ENCODE measurements around the gene FBXO45.

The FBXO45 gene

DNA sequence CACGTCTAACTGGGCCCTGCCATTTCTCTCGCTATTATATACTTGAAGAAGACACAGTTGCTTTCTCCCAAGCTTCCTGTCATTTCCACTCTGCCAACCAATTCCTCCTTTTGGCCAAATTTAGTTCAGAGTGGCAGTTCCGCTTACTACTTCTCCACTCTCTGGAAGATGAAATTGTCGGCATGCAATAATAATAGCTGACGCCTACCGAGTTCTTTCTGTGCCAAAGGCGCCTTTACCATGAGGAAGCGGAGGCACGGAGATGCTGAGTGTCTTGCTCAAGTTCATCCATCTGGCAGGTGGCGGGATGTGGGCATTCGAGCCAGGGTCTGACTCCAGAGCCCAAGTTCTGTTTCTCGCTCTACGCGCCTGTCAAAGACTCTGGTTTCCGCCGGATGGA is 56.4 kb downstream of the FBXO45 start:
- H3K27ac ChIP-seq (ENCODE audit: insufficient read depth, low read depth, low read length, poor library complexity, severe bottlenecking), result no peak overlapping the region
- no peaks in the 10 kb centered on the region for H3K9me3 ChIP-seq (ENCODE audit: control insufficient read depth, low read length)
- H3K36me3 ChIP-seq (ENCODE audit: control insufficient read depth, insufficient read depth, low read length), result no peaks in the 10 kb centered on the region
- H3K4me3 ChIP-seq (ENCODE audit: insufficient read depth, low read depth, low read length), result no peak overlapping the region
- H3K27me3 ChIP-seq (ENCODE audit: control insufficient read depth, insufficient read depth, low read length, poor library complexity, severe bottlenecking), result no peaks in the 10 kb centered on the region
- WGBS, 2 experiments, result 96 to 98% methylated on average over 16 of the region's 16 CpGs
- peaks cover 20% of the 10 kb centered on the region for H3K4me1 ChIP-seq (ENCODE audit: control insufficient read depth, insufficient read depth, low read length)

DNA sequence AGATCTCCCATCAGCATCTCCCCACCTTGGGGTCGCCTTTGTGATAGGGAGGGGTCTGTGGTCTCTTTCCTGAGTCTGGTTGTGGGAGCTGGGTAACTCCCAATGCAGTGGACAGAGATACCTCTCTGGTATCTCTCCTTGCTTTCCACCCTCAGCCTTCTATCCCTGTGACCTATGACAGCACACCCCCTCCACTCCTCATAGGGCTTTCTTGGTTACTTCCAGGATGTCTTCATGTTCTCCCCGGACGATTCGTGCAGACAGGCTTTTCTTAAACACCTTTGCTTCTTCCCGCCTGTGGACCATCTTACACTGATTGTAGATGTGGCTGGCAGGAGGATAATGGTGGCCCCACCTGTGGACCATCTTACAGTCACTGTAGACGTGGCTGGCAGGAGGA is 56.9 kb downstream of the FBXO45 start:
- H3K9me3 ChIP-seq (ENCODE audit: control insufficient read depth, low read length), result no peaks in the 10 kb centered on the region
- H3K4me1 ChIP-seq (ENCODE audit: control insufficient read depth, insufficient read depth, low read length), result peaks cover 16% of the 10 kb centered on the region
- no peaks in the 10 kb centered on the region for H3K36me3 ChIP-seq (ENCODE audit: control insufficient read depth, insufficient read depth, low read length)
- no peak overlapping the region for H3K27ac ChIP-seq (ENCODE audit: insufficient read depth, low read depth, low read length, poor library complexity, severe bottlenecking)
- H3K27me3 ChIP-seq (ENCODE audit: control insufficient read depth, insufficient read depth, low read length, poor library complexity, severe bottlenecking), result no peaks in the 10 kb centered on the region
- WGBS, 2 experiments, result 96 to 97% methylated on average over 6 of the region's 6 CpGs
- no peak overlapping the region for H3K4me3 ChIP-seq (ENCODE audit: insufficient read depth, low read depth, low read length)

DNA sequence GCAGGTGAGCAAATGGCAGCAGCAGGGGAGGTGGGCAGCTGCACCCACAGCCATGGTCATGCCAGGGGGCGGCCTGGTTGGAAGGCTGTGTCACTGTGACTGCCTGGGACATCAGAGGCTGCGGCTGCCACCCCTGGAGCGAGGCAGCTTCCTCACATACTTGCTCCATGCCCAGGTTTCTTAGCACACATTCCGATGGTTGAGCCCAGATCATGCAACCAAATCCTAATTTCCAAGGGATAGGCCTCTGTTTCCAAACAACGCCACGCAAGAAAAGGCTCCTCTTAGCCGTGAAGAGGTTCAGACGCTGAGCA is 59.4 kb downstream of the FBXO45 start:
- WGBS, 2 experiments, result 89 to 93% methylated on average over 8 of the region's 8 CpGs
- H3K4me3 ChIP-seq (ENCODE audit: insufficient read depth, low read depth, low read length), result no peak overlapping the region

DNA sequence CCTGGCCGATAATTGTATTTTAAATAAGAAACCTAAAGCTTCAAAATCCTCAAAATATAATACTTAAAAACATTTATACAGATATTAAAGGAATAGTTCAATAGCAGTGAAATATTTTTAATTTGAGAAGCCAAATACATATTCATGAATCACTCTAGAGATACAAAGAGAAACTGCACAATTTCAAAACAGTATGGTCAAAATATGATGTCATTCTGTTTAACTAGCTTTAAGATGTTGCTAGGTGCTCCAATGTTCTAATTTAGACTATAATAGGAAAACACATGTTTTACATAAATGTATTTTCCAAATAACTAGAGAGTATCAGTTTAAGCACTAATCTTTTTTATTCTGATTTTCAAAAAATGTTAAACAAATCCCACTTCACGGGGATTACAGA is 60.8 kb downstream of the FBXO45 start:
- Histone ChIP-seq H3K9me3 (ENCODE audit: control insufficient read depth, low read length) (no peaks in the 10 kb centered on the region), H3K4me1 (ENCODE audit: control insufficient read depth, insufficient read depth, low read length) (peaks cover 20% of the 10 kb centered on the region), H3K27me3 (ENCODE audit: control insufficient read depth, insufficient read depth, low read length, poor library complexity, severe bottlenecking) (no peaks in the 10 kb centered on the region), H3K36me3 (ENCODE audit: control insufficient read depth, insufficient read depth, low read length) (no peaks in the 10 kb centered on the region), H3K27ac (ENCODE audit: insufficient read depth, low read depth, low read length, poor library complexity, severe bottlenecking) (no peak overlapping the region), H3K4me3 (ENCODE audit: insufficient read depth, low read depth, low read length) (no peak overlapping the region)
- 84 to 99% methylated on average over 1 to 2 of the region's 2 CpGs for WGBS, 2 experiments

More for the DNA sequence above, 59.4 kb downstream of the FBXO45 start:
- peak overlapping the region; percentile 16 for H3K27ac ChIP-seq (ENCODE audit: insufficient read depth, low read depth, low read length, poor library complexity, severe bottlenecking)
- no peaks in the 10 kb centered on the region for H3K27me3 ChIP-seq (ENCODE audit: control insufficient read depth, insufficient read depth, low read length, poor library complexity, severe bottlenecking)
- H3K36me3 ChIP-seq (ENCODE audit: control insufficient read depth, insufficient read depth, low read length), result no peaks in the 10 kb centered on the region
- H3K4me1 ChIP-seq (ENCODE audit: control insufficient read depth, insufficient read depth, low read length), result peaks cover 20% of the 10 kb centered on the region
- H3K9me3 ChIP-seq (ENCODE audit: control insufficient read depth, low read length), result no peaks in the 10 kb centered on the region

DNA sequence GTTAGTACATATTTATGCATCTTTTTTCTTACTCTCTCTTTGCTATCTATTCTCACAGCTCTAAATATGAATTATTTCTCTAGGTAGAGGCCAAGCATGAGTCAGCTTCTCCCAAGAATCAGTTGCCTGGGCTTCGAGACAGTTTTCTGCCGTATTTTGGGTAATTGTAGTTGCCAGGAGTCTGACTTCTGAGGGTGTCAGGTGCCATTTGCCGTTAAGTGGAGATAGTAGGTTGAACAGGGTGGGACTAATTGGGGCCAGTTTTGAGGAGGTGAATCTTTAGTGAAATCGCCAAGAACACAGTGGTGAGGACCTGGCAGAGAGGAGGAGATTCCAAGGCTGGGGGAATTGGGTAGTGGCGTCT is 63.2 kb downstream of the FBXO45 start:
- H3K27ac ChIP-seq (ENCODE audit: insufficient read depth, low read depth, low read length, poor library complexity, severe bottlenecking), result peak overlapping the region; percentile 98
- WGBS, 2 experiments, result 52 to 55% methylated on average over 5 of the region's 5 CpGs
- no peaks in the 10 kb centered on the region for H3K36me3 ChIP-seq (ENCODE audit: control insufficient read depth, insufficient read depth, low read length)
- H3K4me3 ChIP-seq (ENCODE audit: insufficient read depth, low read depth, low read length), result peak overlapping the region; percentile 38
- peaks cover 20% of the 10 kb centered on the region for H3K4me1 ChIP-seq (ENCODE audit: control insufficient read depth, insufficient read depth, low read length)
- H3K9me3 ChIP-seq (ENCODE audit: control insufficient read depth, low read length), result no peaks in the 10 kb centered on the region
- H3K27me3 ChIP-seq (ENCODE audit: control insufficient read depth, insufficient read depth, low read length, poor library complexity, severe bottlenecking), result no peaks in the 10 kb centered on the region

DNA sequence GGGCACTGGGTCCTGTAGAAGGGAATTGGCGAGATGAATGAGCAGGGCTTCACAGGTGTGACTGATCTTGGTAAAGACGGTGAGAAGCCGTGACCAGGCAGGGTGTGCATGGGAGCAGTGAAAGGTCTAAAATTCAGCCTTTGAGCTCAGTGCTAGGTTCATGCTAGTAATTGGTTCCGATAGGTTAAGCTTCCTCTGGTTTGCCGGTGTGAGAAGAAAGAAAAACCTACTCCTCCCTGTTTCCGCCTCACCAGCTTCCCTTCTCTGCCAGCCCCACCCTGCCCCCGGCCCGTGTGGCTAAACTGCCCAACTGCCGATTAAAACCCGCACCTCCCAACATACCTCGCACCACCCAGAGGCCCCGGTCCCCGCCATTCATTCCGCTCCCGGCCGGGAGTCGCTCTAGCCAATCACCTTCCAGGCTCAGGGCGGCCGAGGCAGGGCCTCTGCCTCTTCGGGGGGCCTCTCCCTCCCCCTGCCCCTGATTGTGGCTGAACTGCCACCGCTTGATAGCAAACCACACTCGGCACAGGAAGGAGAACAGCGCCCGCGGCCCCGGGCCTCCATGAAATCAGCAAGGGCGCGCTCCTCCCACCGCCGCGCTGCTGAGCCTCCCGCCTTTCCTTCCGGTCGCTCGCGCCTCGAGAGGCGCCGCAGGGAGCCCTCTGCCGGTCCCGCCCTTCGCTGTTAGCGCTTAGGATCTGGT is 63.7 kb downstream of the FBXO45 start:
- no peaks in the 10 kb centered on the region for H3K36me3 ChIP-seq (ENCODE audit: control insufficient read depth, insufficient read depth, low read length)
- H3K4me1 ChIP-seq (ENCODE audit: control insufficient read depth, insufficient read depth, low read length), result peaks cover 18% of the 10 kb centered on the region
- H3K9me3 ChIP-seq (ENCODE audit: control insufficient read depth, low read length), result no peaks in the 10 kb centered on the region
- WGBS, 2 experiments, result 2 to 3% methylated on average over 43 of the region's 43 CpGs
- H3K27me3 ChIP-seq (ENCODE audit: control insufficient read depth, insufficient read depth, low read length, poor library complexity, severe bottlenecking), result no peaks in the 10 kb centered on the region
- H3K27ac ChIP-seq (ENCODE audit: insufficient read depth, low read depth, low read length, poor library complexity, severe bottlenecking), result peak overlapping the region; percentile 98
- H3K4me3 ChIP-seq (ENCODE audit: insufficient read depth, low read depth, low read length), result peak overlapping the region; percentile 38

DNA sequence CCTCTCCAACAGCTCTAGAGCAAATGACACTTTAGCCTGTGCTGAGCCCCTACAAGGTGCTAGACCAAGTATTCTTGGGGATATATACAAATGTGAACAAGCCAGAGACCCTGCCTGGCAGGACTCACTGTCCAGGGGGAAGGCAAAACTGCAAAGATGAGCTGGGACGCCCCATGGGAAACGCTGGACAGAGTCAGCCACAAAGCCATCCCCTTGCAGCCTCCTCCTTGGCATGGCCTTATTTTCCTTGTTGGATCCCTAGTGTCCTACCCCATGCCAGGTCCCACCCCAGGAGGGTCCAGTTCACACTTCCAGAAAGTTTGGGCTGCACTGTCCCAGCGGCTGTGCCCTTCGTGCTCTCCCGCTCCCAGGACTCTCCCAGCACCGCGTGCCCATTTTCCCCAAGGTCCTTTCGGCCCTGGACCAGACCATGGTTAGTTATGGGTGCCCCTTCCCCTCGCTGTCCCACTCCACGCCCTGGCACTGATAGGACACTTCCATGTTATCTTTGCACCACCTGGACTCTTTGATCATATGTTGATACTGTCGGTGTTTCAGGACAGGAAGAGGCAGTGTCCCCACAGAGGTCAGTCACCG is 65.2 kb downstream of the FBXO45 start:
- peaks cover 2% of the 10 kb centered on the region for H3K27me3 ChIP-seq (ENCODE audit: control insufficient read depth, insufficient read depth, low read length, poor library complexity, severe bottlenecking)
- peak overlapping the region; percentile 98 for H3K27ac ChIP-seq (ENCODE audit: insufficient read depth, low read depth, low read length, poor library complexity, severe bottlenecking)
- no peaks in the 10 kb centered on the region for H3K9me3 ChIP-seq (ENCODE audit: control insufficient read depth, low read length)
- no peaks in the 10 kb centered on the region for H3K36me3 ChIP-seq (ENCODE audit: control insufficient read depth, insufficient read depth, low read length)
- no peak overlapping the region for H3K4me3 ChIP-seq (ENCODE audit: insufficient read depth, low read depth, low read length)
- WGBS, 2 experiments, result 93 to 96% methylated on average over 12 of the region's 12 CpGs
- H3K4me1 ChIP-seq (ENCODE audit: control insufficient read depth, insufficient read depth, low read length), result peaks cover 9% of the 10 kb centered on the region

DNA sequence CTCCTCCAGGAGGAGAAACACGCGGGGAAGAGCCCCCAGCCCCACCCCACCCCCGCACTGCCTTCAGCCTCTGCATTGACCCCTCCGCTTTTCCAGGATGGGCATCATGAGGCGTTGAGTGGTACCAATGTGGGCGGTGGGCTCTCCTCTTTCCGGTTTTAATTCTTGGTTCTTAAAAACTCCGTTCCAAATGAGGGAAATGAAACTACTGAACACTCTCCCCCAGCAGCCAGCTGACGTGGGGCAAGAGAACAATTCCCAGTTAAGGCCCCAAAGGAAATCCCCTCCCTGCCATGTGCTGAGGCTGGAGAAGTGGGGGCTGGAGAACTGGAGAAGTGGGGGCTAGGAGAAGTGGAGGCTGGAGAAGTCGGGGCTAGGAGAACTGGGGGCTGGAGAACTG is 65.8 kb downstream of the FBXO45 start:
- Histone ChIP-seq H3K9me3 (ENCODE audit: control insufficient read depth, low read length) (no peaks in the 10 kb centered on the region), H3K27ac (ENCODE audit: insufficient read depth, low read depth, low read length, poor library complexity, severe bottlenecking) (no peak overlapping the region), H3K4me1 (ENCODE audit: control insufficient read depth, insufficient read depth, low read length) (peaks cover 13% of the 10 kb centered on the region), H3K4me3 (ENCODE audit: insufficient read depth, low read depth, low read length) (no peak overlapping the region), H3K36me3 (ENCODE audit: control insufficient read depth, insufficient read depth, low read length) (no peaks in the 10 kb centered on the region), H3K27me3 (ENCODE audit: control insufficient read depth, insufficient read depth, low read length, poor library complexity, severe bottlenecking) (peaks cover 8% of the 10 kb centered on the region)
- 91 to 92% methylated on average over 10 of the region's 10 CpGs for WGBS, 2 experiments

DNA sequence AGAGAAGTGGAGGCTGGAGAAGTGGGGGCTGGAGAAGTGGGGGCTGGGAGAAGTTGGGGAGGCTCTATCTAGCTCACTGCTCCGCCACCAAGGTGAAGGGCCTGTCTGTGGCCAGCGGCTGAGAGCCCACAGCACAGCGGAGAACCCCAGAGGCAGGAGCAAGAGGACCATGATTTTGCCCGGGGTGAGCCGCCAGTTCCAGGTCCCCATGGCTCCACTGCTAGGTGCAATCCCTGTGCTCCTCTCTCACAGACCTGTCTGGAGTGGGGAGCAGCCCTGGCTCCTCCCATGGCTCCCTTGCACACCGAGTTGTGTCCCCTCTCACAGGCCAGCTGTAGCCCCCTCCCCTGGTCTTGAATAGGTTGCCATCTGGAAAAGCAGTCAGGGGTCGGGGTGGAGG is 66.4 kb downstream of the FBXO45 start:
- no peak overlapping the region for H3K4me3 ChIP-seq (ENCODE audit: insufficient read depth, low read depth, low read length)
- H3K36me3 ChIP-seq (ENCODE audit: control insufficient read depth, insufficient read depth, low read length), result no peaks in the 10 kb centered on the region
- H3K4me1 ChIP-seq (ENCODE audit: control insufficient read depth, insufficient read depth, low read length), result peaks cover 15% of the 10 kb centered on the region
- WGBS, 2 experiments, result 79 to 81% methylated on average over 7 of the region's 7 CpGs
- peaks cover 14% of the 10 kb centered on the region for H3K27me3 ChIP-seq (ENCODE audit: control insufficient read depth, insufficient read depth, low read length, poor library complexity, severe bottlenecking)
- H3K27ac ChIP-seq (ENCODE audit: insufficient read depth, low read depth, low read length, poor library complexity, severe bottlenecking), result no peak overlapping the region
- H3K9me3 ChIP-seq (ENCODE audit: control insufficient read depth, low read length), result no peaks in the 10 kb centered on the region

DNA sequence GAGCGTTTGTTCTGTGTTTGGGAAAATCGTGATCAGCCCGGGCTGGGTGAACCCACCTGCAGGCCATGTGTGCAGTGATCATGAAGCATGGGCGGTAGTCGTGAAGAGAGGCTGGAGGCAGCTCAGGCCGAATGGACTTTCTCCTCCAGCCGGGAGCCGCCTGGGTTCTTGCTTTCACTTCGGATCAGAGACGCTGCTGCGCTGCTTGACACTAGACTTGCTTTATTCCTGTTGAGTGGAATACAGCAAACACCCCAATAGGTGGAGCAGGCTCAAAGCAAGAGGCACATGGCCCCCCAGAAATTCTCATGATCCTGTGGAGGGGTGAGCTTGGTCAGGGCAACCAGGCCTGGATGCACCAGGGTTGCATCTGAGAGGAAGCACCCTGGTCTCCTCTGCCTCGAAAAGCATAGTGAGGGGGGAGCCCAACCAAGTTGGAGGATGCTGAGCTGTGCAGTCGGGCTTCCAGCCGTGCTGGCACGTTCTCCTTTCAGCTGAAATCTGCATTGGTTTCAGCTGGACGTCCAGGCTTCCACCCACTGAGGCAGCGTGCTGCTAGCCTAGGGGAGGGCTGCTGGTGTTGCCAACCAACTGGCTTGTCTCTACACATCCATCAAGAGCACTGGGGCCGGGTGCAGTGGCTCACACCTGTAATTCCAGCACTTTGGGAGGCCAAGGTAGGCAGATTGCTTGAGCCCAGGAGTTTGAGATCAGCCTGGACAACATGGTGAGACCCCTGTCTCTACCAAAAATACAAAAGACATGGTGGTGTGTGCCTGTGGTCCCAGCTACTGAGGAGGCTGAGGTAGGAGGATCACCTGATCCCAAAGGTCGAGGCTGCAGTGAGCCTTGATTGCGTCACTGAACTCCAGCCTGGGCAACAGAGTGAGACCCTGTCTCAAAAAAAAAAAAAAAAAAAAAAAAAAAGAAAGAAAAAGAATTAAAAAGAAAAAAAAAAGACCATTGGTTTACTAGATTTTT is 68.2 kb downstream of the FBXO45 start:
- peaks cover 22% of the 10 kb centered on the region for H3K27me3 ChIP-seq (ENCODE audit: control insufficient read depth, insufficient read depth, low read length, poor library complexity, severe bottlenecking)
- no peaks in the 10 kb centered on the region for H3K9me3 ChIP-seq (ENCODE audit: control insufficient read depth, low read length)
- no peak overlapping the region for H3K27ac ChIP-seq (ENCODE audit: insufficient read depth, low read depth, low read length, poor library complexity, severe bottlenecking)
- H3K4me3 ChIP-seq (ENCODE audit: insufficient read depth, low read depth, low read length), result no peak overlapping the region
- H3K36me3 ChIP-seq (ENCODE audit: control insufficient read depth, insufficient read depth, low read length), result no peaks in the 10 kb centered on the region
- H3K4me1 ChIP-seq (ENCODE audit: control insufficient read depth, insufficient read depth, low read length), result peaks cover 11% of the 10 kb centered on the region
- WGBS, 2 experiments, result 89 to 90% methylated on average over 19 to 20 of the region's 20 CpGs

Measured in ectodermal cell (in vitro differentiated cells).